GM12878 (cell line): Measurements from ENCODE around the gene IL19. TPM values are rescaled to one million over a fixed set of nuclear protein-coding genes. Genes with fewer than 3 reads are reported as not detected.
A peak's percentile ranks its signal among the peaks of the same experiment; 100 is the strongest.

Source experiments
- ATAC-seq: fragments of 200-7000 bp; cut with Tn5 transposase; 3 replicates; pipeline ENCODE4 v1.9.1; 2020; ENCODE audit warnings: mild to moderate bottlenecking, moderate library complexity
- BruUV-seq: library from RNA; stranded (reverse); fragments of 400-500 nt; replicated peaks from 2 replicates; lab custom pipeline; 2021; lab: Mats Ljungman, UMichigan
- CTCF ChIA-PET: fragments of 300-600 bp; sonication (Branson Sonifier 250); formaldehyde crosslinking; extraction: SDS; loops from one replicate; lab custom pipeline; 2021; ENCODE audit warnings: inconsistent platforms; lab: Yijun Ruan, JAX
- POLR2A ChIA-PET: fragments of 350-600 bp; formaldehyde crosslinking; extraction: SDS; loops from one replicate; lab custom pipeline; 2021; ENCODE audit warnings: inconsistent platforms; lab: Charles Lee
- RAD21 ChIA-PET: fragments of 300-600 bp; sonication (Branson Sonifier 250); formaldehyde crosslinking; loops from one replicate; lab custom pipeline; 2023; ENCODE audit warnings: antibody characterized with exemption; ENCODE audit not compliant: unreplicated experiment; lab: Charles Lee
- SMC1A ChIA-PET: fragments of 300-600 bp; sonication (Branson Sonifier 250); formaldehyde crosslinking; loops from one replicate; lab custom pipeline; 2023; ENCODE audit not compliant: unreplicated experiment, uncharacterized antibody; lab: Charles Lee
- DNase-seq: peaks from one replicate; pipeline ENCODE4 v3.0.0-alpha.2; 2011; ENCODE audit warnings: low read depth, low spot score
- FAIRE-seq: peaks from 3 replicates; lab custom pipeline; 2011; peaks lifted over from hg19 to GRCh38; lab: Jason Lieb, UNC
- H2AFZ ChIP-seq: 2 replicates; pipeline ENCODE4 v1.6.0; 2011; ENCODE audit warnings: low read depth, low read length, control low read depth; ENCODE audit not compliant: control insufficient read depth
- H3K27ac ChIP-seq: 2 replicates; pipeline ENCODE4 v1.5.1; 2011; ENCODE audit warnings: control low read depth; ENCODE audit not compliant: control insufficient read depth, insufficient read depth
- H3K27me3 ChIP-seq, 2 experiments: replicated peaks in 1 of 2; 2 replicates each; pipeline versions ENCODE4 v1.6.0 to v1.6.1; 2011; ENCODE audit warnings: low read length in 1 of 2; ENCODE audit not compliant: control insufficient read depth in 2 of 2, insufficient read depth in 2 of 2
- H3K36me3 ChIP-seq, 2 experiments: 2 replicates each; pipeline ENCODE4 v1.5.1; 2011; ENCODE audit warnings: low read length in 1 of 2; ENCODE audit not compliant: control insufficient read depth in 2 of 2, insufficient read depth in 2 of 2
- H3K4me1 ChIP-seq: 2 replicates; pipeline ENCODE4 v1.6.1; 2011; ENCODE audit warnings: mild to moderate bottlenecking, low read length, moderate library complexity, mixed read lengths; ENCODE audit not compliant: control insufficient read depth, insufficient read depth
- H3K4me2 ChIP-seq: 2 replicates; pipeline ENCODE4 v1.6.0; 2011; ENCODE audit warnings: control low read depth; ENCODE audit not compliant: control insufficient read depth, insufficient read depth
- H3K4me3 ChIP-seq: fragments of 200-600 bp; sonication (generic); 2 replicates; pipeline ENCODE4 v1.5.1; 2016
- H3K79me2 ChIP-seq: 2 replicates; pipeline ENCODE4 v1.6.0; 2011; ENCODE audit warnings: low read length; ENCODE audit not compliant: control insufficient read depth, insufficient read depth
- H3K9ac ChIP-seq: 2 replicates; pipeline ENCODE4 v1.8.0; 2011; ENCODE audit warnings: low read length, control low read depth, mixed read lengths; ENCODE audit not compliant: control insufficient read depth, insufficient read depth
- H3K9me3 ChIP-seq: replicated peaks from 3 replicates; pipeline ENCODE4 v1.5.1; 2011; ENCODE audit warnings: mild to moderate bottlenecking, low read length; ENCODE audit not compliant: control insufficient read depth, insufficient read depth
- H4K20me1 ChIP-seq: 2 replicates; pipeline ENCODE4 v1.6.0; 2011; ENCODE audit not compliant: control insufficient read depth, insufficient read depth
- CBX5 ChIP-seq: sonication (generic); IDR thresholded peaks from 2 replicates; pipeline ENCODE4 v1.6.1; 2016; ENCODE audit warnings: low read depth, moderate library complexity, mild to moderate bottlenecking, inconsistent platforms
- CREM ChIP-seq: IDR thresholded peaks from 2 replicates; pipeline ENCODE4 v1.6.1; 2014; ENCODE audit warnings: antibody characterized with exemption, low read depth
- CTCF ChIP-seq, 3 experiments: IDR thresholded peaks in 2 of 3; conservative IDR thresholded peaks in 1 of 3; 2 replicates each; pipeline ENCODE4 v1.5.1; 2011; ENCODE audit warnings: low read depth in 3 of 3, low read length in 3 of 3, mild to moderate bottlenecking in 3 of 3, control low read depth in 2 of 3, moderate library complexity in 2 of 3, inconsistent platforms in 1 of 3, mixed read lengths in 1 of 3; ENCODE audit not compliant: control insufficient read depth in 2 of 3, insufficient read depth in 1 of 3; ENCODE audit errors: extremely low read depth in 1 of 3
- E4F1 ChIP-seq: fragments of 450-650 bp; IDR thresholded peaks from 2 replicates; pipeline ENCODE4 v1.6.1; 2018; ENCODE audit warnings: borderline replicate concordance, mild to moderate bottlenecking; ENCODE audit not compliant: partially characterized antibody
- EZH2 ChIP-seq: IDR thresholded peaks from 2 replicates; pipeline ENCODE4 v1.6.1; 2012; ENCODE audit warnings: low read depth, mild to moderate bottlenecking, control low read depth, inconsistent platforms, low read length, borderline replicate concordance; ENCODE audit not compliant: control insufficient read depth
- POLR2A ChIP-seq: IDR thresholded peaks from 2 replicates; pipeline ENCODE4 v1.6.1; 2011; ENCODE audit warnings: low read depth, mild to moderate bottlenecking, low read length
- ZNF622 ChIP-seq: fragments of 450-650 bp; IDR thresholded peaks from 2 replicates; pipeline ENCODE4 v1.6.1; 2017; ENCODE audit warnings: mild to moderate bottlenecking, inconsistent platforms
- WGBS: methylation state at CpG from one replicate; pipeline ENCODE4 v1.1.6; 2016; ENCODE audit warnings: low lambda C conversion rate; ENCODE audit not compliant: insufficient replicate concordance, insufficient coverage; ENCODE audit errors: missing lambda C conversion rate; 5-methylcytosine and 5-hydroxymethylcytosine counted together
- in situ Hi-C: fragments of 300-500 bp; cut with MboI; formaldehyde crosslinking; loops from 9 replicates; pipeline ENCODE4 v1.14.3; 2018; ENCODE audit warnings: mixed read lengths
- intact Hi-C: fragments of 100-400 bp; cut with micrococcal nuclease; formaldehyde crosslinking; loops from one replicate; pipeline ENCODE4 v1.14.2; 2022; ENCODE audit not compliant: unreplicated experiment
- polyA plus RNA-seq, 11 experiments: library from polyadenylated mRNA; depleted of rRNA in 4 of 11; unstranded in 6 of 11; stranded (reverse) in 5 of 11; fragments of >200 nt; fragmentation: Nextera tagmentation in 4 of 11; fragmentation: Illumina TruSeq in 1 of 11; extraction: Ambion mirVana in 4 of 11; extraction: Trizol in 1 of 11; gene quantifications; 1 replicate in 1 of 11; 2 replicates in 10 of 11; pipeline versions ENCODE4 v1.2.1 to v1.2.3, GENCODE V29; 2011 to 2016; ENCODE audit warnings: inconsistent platforms in 2 of 11, missing spikeins in 2 of 11, low read depth in 1 of 11
- total RNA-seq, 4 experiments: library from RNA; depleted of rRNA in 3 of 4; stranded (reverse); fragments of >200 nt in 3 of 4; fragmentation: Illumina TruSeq in 1 of 4; extraction: Trizol in 1 of 4; gene quantifications; 2 replicates each; pipeline versions ENCODE4 v1.2.1 to v1.2.3, GENCODE V29; 2013 to 2021

IL19 gene
- total and polyA plus RNA-seq, 10 of the 15 experiments (the other 5 are each of a cell fraction or from before 2014, with no cell fraction given): 0.10 to 0.73 (median 0.28) TPM; not detected in 6

- Histone ChIP-seq H3K9ac (no peak overlapping the region), H3K27me3 (no peaks in the 10 kb centered on the region), H3K9me3 (no peaks in the 10 kb centered on the region), H3K4me2 (no peak overlapping the region), H3K79me2 (peaks cover 65% of the 10 kb centered on the region), H3K36me3 (no peaks in the 10 kb centered on the region; a peak in 3 of 4 replicates), H3K27ac (no peak overlapping the region), H3K4me3 (no peak overlapping the region), H3K4me1 (peaks cover 51% of the 10 kb centered on the region), H2AFZ (no peak overlapping the region), H4K20me1 (no peaks in the 10 kb centered on the region)
- SMC1A ChIA-PET: interaction anchor here (0.9 to 5.0 kb wide), 5 partner anchors 10 to 92 kb away, joined by 3 to 36 read pairs (median 4); no protein-coding TSS in a partner anchor
- ATAC-seq (no peak), FAIRE-seq (no peak), DNase-seq (no peak)
- in situ Hi-C loops: no loop called here
- WGBS: 85% methylated on average over 17 of the region's 17 CpGs
- CTCF ChIA-PET: interaction anchor here (0.9 to 20.3 kb wide), 7 partner anchors 10 to 190 kb away, joined by 3 to 805 read pairs (median 7); no protein-coding TSS in a partner anchor
- RAD21 ChIA-PET: interaction anchor here (0.9 to 4.6 kb wide), 3 partner anchors 13 to 113 kb away, joined by 3 to 25 read pairs (median 4); no protein-coding TSS in a partner anchor
- no TSS peak for BruUV-seq
- intact Hi-C loops: loop anchor here (10.0 kb wide), 1 partner anchor 88 kb away; the partner anchor contains the start of gene DYRK3
- TF ChIP-seq E4F1 (no peak), CBX5 (no peak), POLR2A (peak; percentile 29; the same call in 1 of the 2 replicates), CREM (no peak), CTCF (IDR thresholded peaks at IDR 0.05 in 2 of 3, conservative IDR thresholded peaks at IDR 0.05 in 1 of 3; ENCODE audit: control insufficient read depth in 2 of 3, extremely low read depth in 1 of 3, insufficient read depth in 1 of 3, low read depth in 3 of 3, low read length in 3 of 3) (no peak), ZNF622 (no peak), EZH2 (no peak)
- POLR2A ChIA-PET: interaction anchor here (0.9 kb wide), 1 partner anchor 110 kb away, joined by 13 read pairs; the partner anchor contains the start of gene EIF2D
These were observed 47.7 kb upstream of the IL19 start for GRCh38 chr1:206722751-206723461.
